Breast epithelium (tissue), 4 donors: ENCODE measurements around the gene PTPRG. TPM values are rescaled to one million over a fixed set of nuclear protein-coding genes. Genes with fewer than 3 reads are reported as not detected.
A peak's percentile ranks its signal among the peaks of the same experiment; 100 is the strongest.

Source experiments
- DNase-seq, 2 donors: peaks; one replicate each; pipeline ENCODE4 v3.0.0-alpha.2; 2019; ENCODE audit warnings: low spot score in 2 of 2
- H3K27ac ChIP-seq, 2 donors: fragments of 200-600 bp; sonication (generic) in 1 of 2; one replicate each; pipeline ENCODE4 v1.5.1; 2016 to 2019; ENCODE audit warnings: mild to moderate bottlenecking in 1 of 2
- H3K27me3 ChIP-seq, 2 donors: fragments of 200-600 bp; sonication (generic) in 1 of 2; one replicate each; pipeline versions ENCODE4 v1.5.1 to v1.6.0; 2017 to 2019; ENCODE audit warnings: control low read depth in 1 of 2, mild to moderate bottlenecking in 1 of 2
- H3K36me3 ChIP-seq: fragments of 200-600 bp; one replicate; pipeline ENCODE4 v1.5.1; 2019
- H3K4me1 ChIP-seq, 2 donors: fragments of 200-600 bp; sonication (generic); one replicate each; pipeline ENCODE4 v1.5.1; 2016 to 2019; ENCODE audit warnings: control low read depth in 1 of 2
- H3K4me3 ChIP-seq, 3 donors: fragments of 200-600 bp; sonication (generic); 1 replicate in 2 of 3; 2 replicates in 1 of 3; pipeline ENCODE4 v1.5.1; 2016 to 2019; ENCODE audit warnings: mild to moderate bottlenecking in 3 of 3, moderate library complexity in 2 of 3
- H3K9me3 ChIP-seq, 2 donors: fragments of 200-600 bp; sonication (generic) in 1 of 2; one replicate each; pipeline ENCODE4 v1.5.1; 2016 to 2019; ENCODE audit warnings: control low read depth in 1 of 2
- POLR2A ChIP-seq: fragments of 450-650 bp; IDR thresholded peaks from one replicate; pipeline ENCODE4 v1.6.1; 2016; ENCODE audit warnings: antibody characterized with exemption, mild to moderate bottlenecking, moderate library complexity
- POLR2AphosphoS5 ChIP-seq, 3 donors: sonication (generic); formaldehyde crosslinking; IDR thresholded peaks; one replicate each; pipeline ENCODE4 v1.6.1; 2017; ENCODE audit warnings: antibody characterized with exemption in 3 of 3
- intact Hi-C: fragments of 100-400 bp; cut with DNase I; formaldehyde crosslinking; loops from one replicate; pipeline ENCODE4 v1.15.1; 2023; ENCODE audit warnings: low total_unique reads
- total RNA-seq, 3 donors: library from RNA; depleted of rRNA; stranded (reverse); fragments of >200 nt; gene quantifications; one replicate each; pipeline ENCODE4 v1.1.0, GENCODE V29; 2016
- TF ChIP-seq, protein P1 (sequence below), 3 donors: fragments of 450-650 bp; IDR thresholded peaks; one replicate each; pipeline ENCODE4 v1.5.1; 2016 to 2017; ENCODE audit warnings: antibody characterized with exemption in 3 of 3, mild to moderate bottlenecking in 3 of 3, moderate library complexity in 3 of 3

The PTPRG gene
- total RNA-seq, 3 donors from 2014 or later, result 42.3 to 179 (median 61.6) TPM

DNA sequence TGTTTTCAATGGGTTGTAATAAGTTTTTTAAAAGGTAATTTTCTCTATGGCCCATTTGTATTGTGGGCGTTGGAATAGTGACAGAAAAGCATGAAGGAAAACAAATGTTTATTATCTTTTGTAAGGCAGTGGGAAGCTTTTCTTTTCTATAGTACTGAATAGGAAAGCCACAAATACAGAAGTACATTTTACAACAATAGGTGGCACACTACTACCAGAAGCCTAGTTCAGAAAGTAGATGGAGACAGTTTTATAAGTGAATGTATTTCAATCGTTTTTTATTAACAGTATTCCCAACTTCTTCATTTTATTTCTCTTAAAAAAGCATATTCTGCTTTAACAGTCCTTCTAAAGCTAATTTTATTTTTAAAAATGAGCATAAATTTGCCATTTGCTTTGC lies 296.7 kb downstream of the PTPRG start:
- no peak for TF ChIP-seq POLR2AphosphoS5 (IDR thresholded peaks at IDR 0.05)
- no peak for TF ChIP-seq POLR2A
- TF ChIP-seq, protein P1, sequence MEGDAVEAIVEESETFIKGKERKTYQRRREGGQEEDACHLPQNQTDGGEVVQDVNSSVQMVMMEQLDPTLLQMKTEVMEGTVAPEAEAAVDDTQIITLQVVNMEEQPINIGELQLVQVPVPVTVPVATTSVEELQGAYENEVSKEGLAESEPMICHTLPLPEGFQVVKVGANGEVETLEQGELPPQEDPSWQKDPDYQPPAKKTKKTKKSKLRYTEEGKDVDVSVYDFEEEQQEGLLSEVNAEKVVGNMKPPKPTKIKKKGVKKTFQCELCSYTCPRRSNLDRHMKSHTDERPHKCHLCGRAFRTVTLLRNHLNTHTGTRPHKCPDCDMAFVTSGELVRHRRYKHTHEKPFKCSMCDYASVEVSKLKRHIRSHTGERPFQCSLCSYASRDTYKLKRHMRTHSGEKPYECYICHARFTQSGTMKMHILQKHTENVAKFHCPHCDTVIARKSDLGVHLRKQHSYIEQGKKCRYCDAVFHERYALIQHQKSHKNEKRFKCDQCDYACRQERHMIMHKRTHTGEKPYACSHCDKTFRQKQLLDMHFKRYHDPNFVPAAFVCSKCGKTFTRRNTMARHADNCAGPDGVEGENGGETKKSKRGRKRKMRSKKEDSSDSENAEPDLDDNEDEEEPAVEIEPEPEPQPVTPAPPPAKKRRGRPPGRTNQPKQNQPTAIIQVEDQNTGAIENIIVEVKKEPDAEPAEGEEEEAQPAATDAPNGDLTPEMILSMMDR (IDR thresholded peaks at IDR 0.05), result peak in 1 of 3 donors; percentile 16
- H3K4me3 ChIP-seq, result no peak overlapping the region
- H3K9me3 ChIP-seq, result no peaks in the 10 kb centered on the region
- H3K27me3 ChIP-seq, result no peaks in the 10 kb centered on the region
- intact Hi-C loops, result no loop called here
- no peak for DNase-seq
- no peak overlapping the region for H3K27ac ChIP-seq
- no peaks in the 10 kb centered on the region for H3K4me1 ChIP-seq
- no peaks in the 10 kb centered on the region for H3K36me3 ChIP-seq

DNA sequence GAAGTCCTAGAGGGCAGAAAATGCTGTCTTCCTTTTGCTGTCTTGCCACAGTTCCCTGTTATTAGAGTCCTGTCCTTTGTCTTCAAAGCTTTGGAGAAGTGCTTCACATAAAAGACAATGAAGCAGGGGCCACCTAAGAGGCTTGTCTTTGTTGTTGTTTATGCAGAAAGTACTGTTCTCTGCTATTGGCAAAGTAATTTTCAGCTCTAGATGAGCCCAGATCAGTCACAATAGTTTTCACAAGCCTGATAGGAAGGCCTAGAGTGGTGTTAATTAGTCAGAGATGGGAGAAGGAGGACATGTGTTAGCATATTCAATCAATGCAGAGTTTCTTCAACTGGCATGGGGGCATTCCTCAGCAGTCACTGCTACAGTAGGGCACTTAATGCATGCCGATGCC lies 300.0 kb downstream of the PTPRG start:
- DNase-seq, result no peak
- Histone ChIP-seq H3K36me3 (no peaks in the 10 kb centered on the region), H3K27ac (no peak overlapping the region), H3K4me1 (no peaks in the 10 kb centered on the region), H3K9me3 (no peaks in the 10 kb centered on the region), H3K4me3 (no peak overlapping the region), H3K27me3 (no peaks in the 10 kb centered on the region)
- intact Hi-C loops, result no loop called here
- TF ChIP-seq POLR2A (no peak), POLR2AphosphoS5 (IDR thresholded peaks at IDR 0.05) (no peak)
- TF ChIP-seq, protein P1 (IDR thresholded peaks at IDR 0.05), result no peak

DNA sequence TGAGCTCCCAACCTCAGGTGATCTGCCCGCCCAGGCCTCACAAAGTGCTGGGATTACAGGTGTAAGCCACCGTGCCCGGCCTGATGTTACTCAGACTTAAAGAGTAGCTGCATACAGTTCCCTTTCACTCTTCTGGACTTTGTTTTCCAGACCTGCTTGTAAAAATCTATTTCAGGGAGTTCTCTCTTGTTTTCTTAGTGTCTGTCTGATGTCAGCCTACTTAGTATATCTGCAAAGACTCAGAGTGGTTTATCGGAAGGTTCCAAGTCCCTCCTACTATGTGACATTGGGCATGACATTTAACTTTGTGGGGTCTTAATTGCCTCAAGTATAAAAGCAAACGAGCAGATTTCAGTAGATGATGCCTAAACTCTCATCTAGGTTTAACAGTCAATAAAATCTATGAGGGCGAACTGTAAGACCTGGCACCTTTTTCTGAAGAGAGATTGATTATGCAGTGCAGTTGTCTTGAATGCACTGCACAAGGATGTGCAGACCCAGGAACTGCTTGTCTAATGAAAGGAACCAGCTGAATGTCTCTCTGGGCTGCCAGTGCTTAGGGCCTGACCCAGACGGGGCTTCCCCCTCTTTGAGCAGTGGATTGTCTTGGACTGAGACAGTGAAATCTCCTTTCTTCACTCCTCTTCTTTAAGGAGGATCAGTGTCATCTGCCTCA lies 301.4 kb downstream of the PTPRG start:
- Histone ChIP-seq H3K9me3 (no peaks in the 10 kb centered on the region), H3K27me3 (no peaks in the 10 kb centered on the region), H3K4me3 (no peak overlapping the region), H3K4me1 (no peaks in the 10 kb centered on the region), H3K27ac (no peak overlapping the region), H3K36me3 (no peaks in the 10 kb centered on the region)
- TF ChIP-seq POLR2AphosphoS5 (IDR thresholded peaks at IDR 0.05) (no peak), POLR2A (no peak)
- TF ChIP-seq, protein P1 (IDR thresholded peaks at IDR 0.05), result no peak
- intact Hi-C loops, result no loop called here
- DNase-seq, result no peak

DNA sequence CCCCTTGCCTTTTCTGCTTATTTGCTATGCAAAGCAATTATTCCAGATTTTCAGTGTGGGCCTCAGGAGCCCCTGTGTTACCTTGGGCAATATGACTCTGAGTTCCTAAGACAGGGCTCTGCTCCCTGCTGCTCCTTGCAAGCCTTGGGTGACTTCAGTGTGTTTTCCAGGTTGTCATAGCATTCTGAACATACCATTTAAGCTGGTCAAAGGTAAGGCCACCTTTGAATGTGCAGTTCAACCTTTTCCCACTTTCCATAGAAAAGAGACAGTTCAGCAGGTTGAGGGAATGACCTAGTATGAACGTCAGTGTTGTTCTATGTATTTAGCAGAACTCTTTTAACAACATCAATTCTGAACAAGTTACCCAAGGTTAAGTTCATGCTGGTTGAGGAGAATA lies 302.2 kb downstream of the PTPRG start:
- Histone ChIP-seq H3K27me3 (no peaks in the 10 kb centered on the region), H3K4me3 (no peak overlapping the region), H3K27ac (no peak overlapping the region), H3K4me1 (no peaks in the 10 kb centered on the region), H3K36me3 (no peaks in the 10 kb centered on the region), H3K9me3 (no peaks in the 10 kb centered on the region)
- no peak for DNase-seq
- intact Hi-C loops, result no loop called here
- no peak for TF ChIP-seq POLR2A
- no peak for TF ChIP-seq POLR2AphosphoS5 (IDR thresholded peaks at IDR 0.05)
- TF ChIP-seq, protein P1 (IDR thresholded peaks at IDR 0.05), result no peak

DNA sequence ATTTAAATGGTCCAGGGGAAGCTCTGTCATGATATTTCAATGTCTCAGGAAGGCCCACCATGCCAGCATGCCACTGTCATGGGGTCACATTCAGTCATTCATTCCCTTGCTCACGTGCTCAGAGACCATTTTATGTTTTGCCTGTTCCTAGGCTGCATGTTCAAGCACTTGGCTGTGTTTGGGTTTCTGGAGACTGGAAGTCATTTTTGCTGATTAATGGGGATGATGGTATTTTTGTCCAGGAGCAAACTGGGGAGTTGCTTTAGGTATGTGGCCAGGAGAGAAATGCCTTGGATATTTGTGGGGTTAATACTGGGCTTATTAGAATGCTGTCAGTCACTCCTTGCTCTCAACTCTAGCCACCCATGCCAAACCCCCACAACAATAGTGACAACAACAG lies 303.5 kb downstream of the PTPRG start:
- Histone ChIP-seq H3K27me3 (no peaks in the 10 kb centered on the region), H3K27ac (no peak overlapping the region), H3K9me3 (no peaks in the 10 kb centered on the region), H3K36me3 (no peaks in the 10 kb centered on the region), H3K4me3 (no peak overlapping the region), H3K4me1 (no peaks in the 10 kb centered on the region)
- TF ChIP-seq POLR2A (no peak), POLR2AphosphoS5 (IDR thresholded peaks at IDR 0.05) (no peak)
- TF ChIP-seq, protein P1 (IDR thresholded peaks at IDR 0.05), result no peak
- DNase-seq, result no peak
- intact Hi-C loops, result no loop called here
